Endothelial cell of umbilical vein (primary cell): ENCODE data around the gene BCL2L14.

Experiments
- CTCF ChIP-seq, 2 donors: IDR thresholded peaks; 1 replicate in 1 of 2; 2 replicates in 1 of 2; pipeline ENCODE4 v1.5.1; 2011; ENCODE audit warnings: low read length in 2 of 2, mild to moderate bottlenecking in 2 of 2, moderate library complexity in 2 of 2, control low read depth in 1 of 2, inconsistent platforms in 1 of 2, low read depth in 1 of 2; ENCODE audit not compliant: insufficient read depth in 1 of 2; ENCODE audit errors: extremely low read depth in 1 of 2
- POLR2AphosphoS5 ChIP-seq: IDR thresholded peaks from 2 replicates; pipeline ENCODE4 v1.6.1; 2012; ENCODE audit warnings: low read depth, mild to moderate bottlenecking, control low read depth, low read length, moderate library complexity; ENCODE audit not compliant: insufficient read depth
- TF ChIP-seq, protein P1 (sequence below): IDR thresholded peaks from 2 replicates; pipeline ENCODE4 v1.6.1; 2011; ENCODE audit not compliant: insufficient read depth, insufficient read length

DNA sequence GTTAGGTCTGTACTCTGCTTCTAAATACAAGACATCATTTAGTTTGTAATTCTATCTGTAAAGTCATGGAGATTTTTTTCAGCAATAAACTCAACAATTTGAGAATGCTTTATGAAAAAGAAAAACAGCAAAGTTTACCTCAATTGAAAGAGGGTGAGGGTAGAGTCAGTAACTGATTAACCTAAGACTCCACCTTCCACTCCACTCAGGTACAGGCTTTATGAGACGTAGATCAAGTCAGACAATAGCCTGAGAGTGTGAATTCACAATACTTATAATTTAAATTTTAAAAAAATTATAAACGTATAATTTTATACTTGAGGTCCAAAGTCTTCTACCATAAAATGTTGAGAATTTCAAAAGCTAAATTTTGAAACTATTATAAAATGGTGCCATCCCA lies 45.9 kb downstream of the BCL2L14 start:
- no peak for TF ChIP-seq CTCF (IDR thresholded peaks at IDR 0.05; ENCODE audit: extremely low read depth in 1 of 2, insufficient read depth in 1 of 2, low read depth in 1 of 2, low read length in 2 of 2)
- no peak for TF ChIP-seq POLR2AphosphoS5
- TF ChIP-seq, protein P1, sequence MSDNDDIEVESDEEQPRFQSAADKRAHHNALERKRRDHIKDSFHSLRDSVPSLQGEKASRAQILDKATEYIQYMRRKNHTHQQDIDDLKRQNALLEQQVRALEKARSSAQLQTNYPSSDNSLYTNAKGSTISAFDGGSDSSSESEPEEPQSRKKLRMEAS = no peak
